ENCODE measurements around the gene FGGY. TPM values are rescaled to one million over a fixed set of nuclear protein-coding genes. Genes with fewer than 3 reads are reported as not detected.

Gene FGGY
- total and polyA plus RNA-seq, 2 donors (not counting 3 experiments of a cell fraction or from before 2014, with no cell fraction given): 5.6 to 6.4 TPM

DNA sequence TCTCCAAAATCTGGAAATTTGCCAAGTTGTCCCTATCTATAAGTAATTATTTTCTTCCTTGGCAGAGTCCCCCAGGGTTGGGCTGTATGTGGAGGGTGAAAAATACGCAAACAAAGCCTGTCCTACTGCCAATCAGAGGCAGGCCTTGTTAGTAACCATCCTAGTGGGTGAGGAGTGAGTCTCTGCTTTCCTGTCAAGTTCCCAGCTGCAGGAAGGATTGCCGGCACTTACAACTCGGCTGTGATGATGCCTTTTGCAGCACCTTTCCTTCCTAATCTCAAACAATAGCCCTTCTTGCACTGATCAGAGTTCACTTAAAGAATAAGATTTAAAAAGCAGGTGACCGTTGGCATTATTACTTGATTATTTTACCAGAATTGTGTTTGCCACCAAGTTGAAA, 31.3 kb upstream of the FGGY start:
- no peak for TF ChIP-seq POLR2AphosphoS5 (IDR thresholded peaks at IDR 0.05; ENCODE audit: insufficient read depth, low read depth, low read length)
- TF ChIP-seq MYC (IDR thresholded peaks at IDR 0.05; ENCODE audit: low read depth, low read length): no peak
- no peak for TF ChIP-seq CTCF (IDR thresholded peaks at IDR 0.05; ENCODE audit: extremely low read depth in 1 of 2, insufficient read depth in 1 of 2, low read depth in 1 of 2, low read length in 2 of 2)
- TF ChIP-seq EZH2 (IDR thresholded peaks at IDR 0.05; ENCODE audit: borderline replicate concordance, low read depth, low read length, severe bottlenecking): no peak
- no peak for TF ChIP-seq FOS (IDR thresholded peaks at IDR 0.05; ENCODE audit: borderline replicate concordance, insufficient read depth, low read length)
- TF ChIP-seq GATA2 (IDR thresholded peaks at IDR 0.05; ENCODE audit: insufficient read depth, insufficient read length, low read depth, low read length): no peak
- TF ChIP-seq JUN (IDR thresholded peaks at IDR 0.05; ENCODE audit: borderline replicate concordance, insufficient read depth, insufficient read length, low read depth): no peak
- no peak for TF ChIP-seq MAX (IDR thresholded peaks at IDR 0.05; ENCODE audit: insufficient read depth, insufficient read length)
- no peak for TF ChIP-seq POLR2A (IDR thresholded peaks at IDR 0.05; ENCODE audit: low read depth, low read length)

More for the DNA sequence above, 31.3 kb upstream of the FGGY start:
- Histone ChIP-seq H3K9me3 (replicated peaks; ENCODE audit: control insufficient read depth, insufficient read depth, low read length) (no peaks in the 10 kb centered on the region), H3K36me3 (ENCODE audit: control insufficient read depth in 2 of 2, extremely low read depth in 1 of 2, insufficient read depth in 2 of 2, low read length in 2 of 2) (no peaks in the 10 kb centered on the region), H3K27me3 (ENCODE audit: control insufficient read depth in 2 of 2, insufficient read depth in 2 of 2, low read length in 2 of 2) (no peaks in the 10 kb centered on the region), H3K4me1 (ENCODE audit: control insufficient read depth, extremely low read depth, insufficient read depth, low read length) (no peaks in the 10 kb centered on the region), H3K4me3 (replicated peaks in 1 of 3; ENCODE audit: insufficient read depth in 1 of 3, low read depth in 1 of 3, low read length in 3 of 3) (no peak overlapping the region), H2AFZ (ENCODE audit: low read depth, low read length) (no peak overlapping the region), H3K27ac (ENCODE audit: insufficient read depth, low read depth, low read length) (no peak overlapping the region), H3K4me2 (ENCODE audit: insufficient read depth, low read length) (no peak overlapping the region), H3K79me2 (ENCODE audit: control insufficient read depth, insufficient read depth, low read length) (no peaks in the 10 kb centered on the region), H3K9ac (replicated peaks; ENCODE audit: extremely low read depth, insufficient read depth, low read length) (no peak overlapping the region), H3K9me1 (replicated peaks; ENCODE audit: control insufficient read depth, extremely low read depth, insufficient read depth, low read length) (no peaks in the 10 kb centered on the region), H4K20me1 (replicated peaks; ENCODE audit: control insufficient read depth, extremely low read depth, insufficient read depth, low read length) (no peaks in the 10 kb centered on the region)
- dilution Hi-C loops (cut with MboI; ENCODE audit: extremely low pct_ligation_motif_present, low sequenced_read_pairs) (no loop called here), intact Hi-C loops (cut with micrococcal nuclease) (no loop called here)
- CTCF ChIA-PET: interaction anchor here (1.3 kb wide), 1 partner anchor 12 kb away, joined by 3 read pairs; no protein-coding TSS in a partner anchor
- DNase-seq (ENCODE audit: low read depth, low spot score): no peak
- POLR2A ChIA-PET: no interaction called here
- no TSS peak for BruUV-seq (replicated peaks)
- no peak for FAIRE-seq

All from endothelial cell of umbilical vein (primary cell).